AG09309 (cell line): ENCODE data around the gene CCDC78.

Experiments used
- DNase-seq: peaks from one replicate; pipeline ENCODE4 v3.0.0-alpha.2; 2010; ENCODE audit warnings: low read depth
- H3K4me3 ChIP-seq: 2 replicates; pipeline ENCODE4 v1.5.1; 2011; ENCODE audit warnings: mild to moderate bottlenecking, low read depth, low read length, moderate library complexity; ENCODE audit not compliant: control insufficient read depth
- CTCF ChIP-seq: IDR thresholded peaks from 2 replicates; pipeline ENCODE4 v1.5.1; 2011; ENCODE audit warnings: mild to moderate bottlenecking, low read depth, low read length, inconsistent platforms; ENCODE audit not compliant: insufficient read depth, control insufficient read depth; ENCODE audit errors: missing control alignments

CCDC78 gene

GRCh38 chr16:732332-732731 lies 6.1 kb upstream of the CCDC78 start:
- no peak overlapping the region for H3K4me3 ChIP-seq
- DNase-seq: no peak
- TF ChIP-seq CTCF: no peak

- TF ChIP-seq CTCF: no peak
- DNase-seq: no peak
- no peak overlapping the region for H3K4me3 ChIP-seq
These were observed 4.6 kb upstream of the CCDC78 start for GRCh38 chr16:730666-731509.

GRCh38 chr16:729768-730665 lies 3.8 kb upstream of the CCDC78 start:
- no peak for DNase-seq
- TF ChIP-seq CTCF: no peak
- H3K4me3 ChIP-seq: no peak overlapping the region

- DNase-seq: no peak
- TF ChIP-seq CTCF: no peak
- H3K4me3 ChIP-seq: no peak overlapping the region
These were observed 2.9 kb upstream of the CCDC78 start for GRCh38 chr16:728890-729744.

GRCh38 chr16:728131-728889 lies 2.1 kb upstream of the CCDC78 start:
- no peak for DNase-seq
- no peak for TF ChIP-seq CTCF
- peak overlapping the region; percentile 57 for H3K4me3 ChIP-seq
